IMR-90 (cell line): ENCODE data around the gene MRPL1.
"Not testable (repeated sequence)": the region's sequence is repeated elsewhere in the genome, so short reads cannot be mapped to it uniquely, and the experiment has no call there.

Source experiments
- BHLHE40 ChIP-seq: fragments of 150-350 bp; IDR thresholded peaks from 2 replicates; pipeline ENCODE4 v1.6.1; 2016; ENCODE audit warnings: mild to moderate bottlenecking, low read depth, low read length
- CEBPB ChIP-seq: IDR thresholded peaks from 2 replicates; pipeline ENCODE4 v1.6.1; 2012; ENCODE audit warnings: low read depth, low read length, improper control_type of control experiment
- CHD1 ChIP-seq: IDR thresholded peaks from 2 replicates; pipeline ENCODE4 v1.6.1; 2012; ENCODE audit warnings: low read depth, low read length, improper control_type of control experiment
- FOS ChIP-seq: fragments of 150-350 bp; IDR thresholded peaks from 2 replicates; pipeline ENCODE4 v1.6.1; 2016; ENCODE audit warnings: low read depth, low read length
- MAZ ChIP-seq: IDR thresholded peaks from 2 replicates; pipeline ENCODE4 v1.6.1; 2012; ENCODE audit warnings: low read depth, mild to moderate bottlenecking, low read length, improper control_type of control experiment, moderate library complexity, borderline replicate concordance
- MXI1 ChIP-seq: IDR thresholded peaks from 2 replicates; pipeline ENCODE4 v1.6.1; 2012; ENCODE audit warnings: low read depth, mild to moderate bottlenecking, low read length, moderate library complexity, borderline replicate concordance
- POLR2A ChIP-seq: IDR thresholded peaks from 2 replicates; pipeline ENCODE4 v1.6.1; 2012; ENCODE audit warnings: mild to moderate bottlenecking, low read depth, low read length
- RCOR1 ChIP-seq: IDR thresholded peaks from 2 replicates; pipeline ENCODE4 v1.6.1; 2012; ENCODE audit warnings: mild to moderate bottlenecking, low read length, improper control_type of control experiment; ENCODE audit not compliant: insufficient replicate concordance
- RFX5 ChIP-seq: IDR thresholded peaks from 2 replicates; pipeline ENCODE4 v1.8.0; 2012; ENCODE audit warnings: low read depth, mild to moderate bottlenecking, low read length, moderate library complexity
- TF ChIP-seq, protein P1 (sequence below): conservative IDR thresholded peaks from 2 replicates; pipeline ENCODE4 v1.5.1; 2012; ENCODE audit warnings: mild to moderate bottlenecking, low read depth, low read length, improper control_type of control experiment
- TF ChIP-seq, protein P2 (sequence below): fragments of 150-350 bp; IDR thresholded peaks from 2 replicates; pipeline ENCODE4 v1.6.1; 2016; ENCODE audit warnings: low read depth, mild to moderate bottlenecking, low read length, moderate library complexity, borderline replicate concordance

DNA sequence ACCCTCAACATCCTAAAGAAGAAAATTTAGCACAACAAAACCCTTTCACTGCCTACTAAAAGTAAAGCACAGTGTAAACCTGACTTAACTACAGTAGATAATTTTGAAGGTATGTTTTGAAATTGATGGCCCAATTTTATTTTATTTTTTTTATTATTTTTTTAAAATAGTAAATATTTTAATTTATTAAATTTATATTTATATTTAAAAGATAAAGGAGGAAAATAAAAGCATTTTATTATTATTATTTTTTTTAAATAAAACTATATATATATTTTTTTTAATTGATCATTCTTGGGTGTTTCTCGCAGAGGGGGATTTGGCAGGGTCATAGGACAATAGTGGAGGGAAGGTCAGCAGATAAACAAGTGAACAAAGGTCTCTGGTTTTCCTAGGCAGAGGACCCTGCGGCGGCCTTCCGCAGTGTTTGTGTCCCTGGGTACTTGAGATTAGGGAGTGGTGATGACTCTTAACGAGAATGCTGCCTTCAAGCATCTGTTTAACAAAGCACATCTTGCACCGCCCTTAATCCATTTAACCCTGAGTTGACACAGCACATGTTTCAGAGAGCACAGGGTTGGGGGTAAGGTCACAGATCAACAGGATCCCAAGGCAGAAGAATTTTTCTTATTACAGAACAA is 120.4 kb downstream of the MRPL1 start:
- TF ChIP-seq, protein P1, sequence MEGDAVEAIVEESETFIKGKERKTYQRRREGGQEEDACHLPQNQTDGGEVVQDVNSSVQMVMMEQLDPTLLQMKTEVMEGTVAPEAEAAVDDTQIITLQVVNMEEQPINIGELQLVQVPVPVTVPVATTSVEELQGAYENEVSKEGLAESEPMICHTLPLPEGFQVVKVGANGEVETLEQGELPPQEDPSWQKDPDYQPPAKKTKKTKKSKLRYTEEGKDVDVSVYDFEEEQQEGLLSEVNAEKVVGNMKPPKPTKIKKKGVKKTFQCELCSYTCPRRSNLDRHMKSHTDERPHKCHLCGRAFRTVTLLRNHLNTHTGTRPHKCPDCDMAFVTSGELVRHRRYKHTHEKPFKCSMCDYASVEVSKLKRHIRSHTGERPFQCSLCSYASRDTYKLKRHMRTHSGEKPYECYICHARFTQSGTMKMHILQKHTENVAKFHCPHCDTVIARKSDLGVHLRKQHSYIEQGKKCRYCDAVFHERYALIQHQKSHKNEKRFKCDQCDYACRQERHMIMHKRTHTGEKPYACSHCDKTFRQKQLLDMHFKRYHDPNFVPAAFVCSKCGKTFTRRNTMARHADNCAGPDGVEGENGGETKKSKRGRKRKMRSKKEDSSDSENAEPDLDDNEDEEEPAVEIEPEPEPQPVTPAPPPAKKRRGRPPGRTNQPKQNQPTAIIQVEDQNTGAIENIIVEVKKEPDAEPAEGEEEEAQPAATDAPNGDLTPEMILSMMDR, result not testable (repeated sequence)
- TF ChIP-seq BHLHE40, POLR2A, RCOR1, RFX5, MXI1, CEBPB, MAZ, CHD1, FOS: not testable (repeated sequence)
- TF ChIP-seq, protein P2, sequence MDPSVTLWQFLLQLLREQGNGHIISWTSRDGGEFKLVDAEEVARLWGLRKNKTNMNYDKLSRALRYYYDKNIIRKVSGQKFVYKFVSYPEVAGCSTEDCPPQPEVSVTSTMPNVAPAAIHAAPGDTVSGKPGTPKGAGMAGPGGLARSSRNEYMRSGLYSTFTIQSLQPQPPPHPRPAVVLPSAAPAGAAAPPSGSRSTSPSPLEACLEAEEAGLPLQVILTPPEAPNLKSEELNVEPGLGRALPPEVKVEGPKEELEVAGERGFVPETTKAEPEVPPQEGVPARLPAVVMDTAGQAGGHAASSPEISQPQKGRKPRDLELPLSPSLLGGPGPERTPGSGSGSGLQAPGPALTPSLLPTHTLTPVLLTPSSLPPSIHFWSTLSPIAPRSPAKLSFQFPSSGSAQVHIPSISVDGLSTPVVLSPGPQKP, result not testable (repeated sequence)
